IPS DF 4.7 (cell line): Measurements from ENCODE around the gene RASA3.

ENCODE experiments used
- DNase-seq: peaks from one replicate; pipeline ENCODE4 v3.0.0-alpha.2; 2013; ENCODE audit warnings: low spot score; ENCODE audit errors: extremely low read depth

RASA3 gene

GRCh38 chr13:114069376-114070097 lies 62.9 kb downstream of the RASA3 start:
- no peak for DNase-seq

GRCh38 chr13:114068656-114069318 lies 63.6 kb downstream of the RASA3 start:
- DNase-seq = no peak

GRCh38 chr13:114067886-114068651 lies 64.4 kb downstream of the RASA3 start:
- no peak for DNase-seq

- no peak for DNase-seq
These were observed 65.0 kb downstream of the RASA3 start for GRCh38 chr13:114067381-114067885.

GRCh38 chr13:114066956-114067355 lies 65.5 kb downstream of the RASA3 start:
- no peak for DNase-seq

- no peak for DNase-seq
These were observed 66.3 kb downstream of the RASA3 start for GRCh38 chr13:114065926-114066774.

- DNase-seq = peak; percentile 38
These were observed 67.1 kb downstream of the RASA3 start for GRCh38 chr13:114065141-114065925.

- DNase-seq = no peak
These were observed 67.8 kb downstream of the RASA3 start for GRCh38 chr13:114064450-114065140.

GRCh38 chr13:114063545-114064449 lies 68.6 kb downstream of the RASA3 start:
- DNase-seq = no peak

GRCh38 chr13:114062754-114063153 lies 69.7 kb downstream of the RASA3 start:
- DNase-seq = no peak

GRCh38 chr13:114062341-114062740 lies 70.1 kb downstream of the RASA3 start:
- DNase-seq = no peak

GRCh38 chr13:114061744-114062143 lies 70.7 kb downstream of the RASA3 start:
- DNase-seq = no peak

GRCh38 chr13:114061047-114061446 lies 71.4 kb downstream of the RASA3 start:
- no peak for DNase-seq

- DNase-seq = no peak
These were observed 72.2 kb downstream of the RASA3 start for GRCh38 chr13:114059946-114060860.

- no peak for DNase-seq
These were observed 73.0 kb downstream of the RASA3 start for GRCh38 chr13:114059428-114059827.

GRCh38 chr13:114058051-114058867 lies 74.2 kb downstream of the RASA3 start:
- DNase-seq = no peak
